ENCODE measurements around the gene PRSS53.

The PRSS53 gene

DNA sequence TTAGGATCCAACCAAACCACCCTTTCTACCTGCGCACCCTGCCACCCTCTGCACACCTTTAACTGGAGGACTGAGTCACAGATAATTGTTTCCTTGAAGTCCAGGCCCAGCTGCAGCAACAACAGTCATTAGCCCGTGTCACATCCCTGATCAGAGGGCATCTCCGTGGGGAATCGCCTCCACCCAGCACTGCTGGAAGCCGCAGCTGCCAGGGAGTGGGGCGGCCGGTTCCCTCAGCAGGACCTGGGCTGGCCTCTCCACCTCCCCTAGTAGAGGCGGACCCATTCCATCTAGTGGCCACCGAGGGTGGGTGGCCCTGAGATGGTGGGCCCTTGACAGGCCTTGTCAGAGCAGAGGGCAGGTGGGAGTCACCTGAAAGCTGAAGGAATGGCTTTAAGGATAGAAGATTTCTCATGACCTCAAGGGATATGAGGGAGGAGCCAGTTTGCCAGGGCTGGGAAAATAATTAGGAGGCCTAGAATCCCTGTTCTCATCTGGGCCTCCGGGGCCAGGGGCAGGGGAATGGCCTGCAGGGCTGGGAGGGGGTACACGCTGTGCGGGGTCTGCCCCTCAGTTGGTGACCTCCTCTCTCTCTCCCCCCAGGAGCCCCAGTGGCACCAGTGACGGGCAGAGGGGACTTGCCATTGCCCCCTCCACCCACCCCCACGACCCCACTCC lies 6.2 kb downstream of the PRSS53 start:
- no peak overlapping the region for H3K27ac ChIP-seq (ENCODE audit: low read length)
- no peaks in the 10 kb centered on the region for H3K9me2 ChIP-seq (replicated peaks; ENCODE audit: insufficient read depth, low read length)
- no peak overlapping the region for H3K4me2 ChIP-seq (ENCODE audit: low read depth, low read length)
- H3K36me3 ChIP-seq (replicated peaks; ENCODE audit: insufficient read depth, low read length), result no peaks in the 10 kb centered on the region
- peaks cover 28% of the 10 kb centered on the region for H3K79me2 ChIP-seq (ENCODE audit: low read length)
- no peak overlapping the region for H2AFZ ChIP-seq (ENCODE audit: low read length)
- H3K9me3 ChIP-seq (replicated peaks; ENCODE audit: insufficient read depth, low read length), result no peaks in the 10 kb centered on the region
- no peaks in the 10 kb centered on the region for H4K20me1 ChIP-seq (ENCODE audit: insufficient read depth, low read length)
- no peaks in the 10 kb centered on the region for H3K4me1 ChIP-seq (ENCODE audit: low read length)
- H3K9ac ChIP-seq (ENCODE audit: low read length), result no peak overlapping the region
- 0 out of 2 replicates have a peak, but pooled peaks cover 4% of the 10 kb centered on the region for H3F3A ChIP-seq (ENCODE audit: insufficient read depth, low read length)
- TF ChIP-seq EZH2 (optimal IDR thresholded peaks at IDR 0.05; ENCODE audit: low read depth, low read length), result no peak
- TF ChIP-seq, protein P1, sequence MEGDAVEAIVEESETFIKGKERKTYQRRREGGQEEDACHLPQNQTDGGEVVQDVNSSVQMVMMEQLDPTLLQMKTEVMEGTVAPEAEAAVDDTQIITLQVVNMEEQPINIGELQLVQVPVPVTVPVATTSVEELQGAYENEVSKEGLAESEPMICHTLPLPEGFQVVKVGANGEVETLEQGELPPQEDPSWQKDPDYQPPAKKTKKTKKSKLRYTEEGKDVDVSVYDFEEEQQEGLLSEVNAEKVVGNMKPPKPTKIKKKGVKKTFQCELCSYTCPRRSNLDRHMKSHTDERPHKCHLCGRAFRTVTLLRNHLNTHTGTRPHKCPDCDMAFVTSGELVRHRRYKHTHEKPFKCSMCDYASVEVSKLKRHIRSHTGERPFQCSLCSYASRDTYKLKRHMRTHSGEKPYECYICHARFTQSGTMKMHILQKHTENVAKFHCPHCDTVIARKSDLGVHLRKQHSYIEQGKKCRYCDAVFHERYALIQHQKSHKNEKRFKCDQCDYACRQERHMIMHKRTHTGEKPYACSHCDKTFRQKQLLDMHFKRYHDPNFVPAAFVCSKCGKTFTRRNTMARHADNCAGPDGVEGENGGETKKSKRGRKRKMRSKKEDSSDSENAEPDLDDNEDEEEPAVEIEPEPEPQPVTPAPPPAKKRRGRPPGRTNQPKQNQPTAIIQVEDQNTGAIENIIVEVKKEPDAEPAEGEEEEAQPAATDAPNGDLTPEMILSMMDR (IDR thresholded peaks at IDR 0.05; ENCODE audit: low read length), result no peak
- no peak for TF ChIP-seq EZH2phosphoT487 (IDR thresholded peaks at IDR 0.05; ENCODE audit: low read length)
- no peaks in the 10 kb centered on the region for H3K27me3 ChIP-seq (replicated peaks; ENCODE audit: insufficient read depth, low read length)
- no peak overlapping the region for H3K4me3 ChIP-seq (ENCODE audit: low read length)
- DNase-seq, result no peak

DNA sequence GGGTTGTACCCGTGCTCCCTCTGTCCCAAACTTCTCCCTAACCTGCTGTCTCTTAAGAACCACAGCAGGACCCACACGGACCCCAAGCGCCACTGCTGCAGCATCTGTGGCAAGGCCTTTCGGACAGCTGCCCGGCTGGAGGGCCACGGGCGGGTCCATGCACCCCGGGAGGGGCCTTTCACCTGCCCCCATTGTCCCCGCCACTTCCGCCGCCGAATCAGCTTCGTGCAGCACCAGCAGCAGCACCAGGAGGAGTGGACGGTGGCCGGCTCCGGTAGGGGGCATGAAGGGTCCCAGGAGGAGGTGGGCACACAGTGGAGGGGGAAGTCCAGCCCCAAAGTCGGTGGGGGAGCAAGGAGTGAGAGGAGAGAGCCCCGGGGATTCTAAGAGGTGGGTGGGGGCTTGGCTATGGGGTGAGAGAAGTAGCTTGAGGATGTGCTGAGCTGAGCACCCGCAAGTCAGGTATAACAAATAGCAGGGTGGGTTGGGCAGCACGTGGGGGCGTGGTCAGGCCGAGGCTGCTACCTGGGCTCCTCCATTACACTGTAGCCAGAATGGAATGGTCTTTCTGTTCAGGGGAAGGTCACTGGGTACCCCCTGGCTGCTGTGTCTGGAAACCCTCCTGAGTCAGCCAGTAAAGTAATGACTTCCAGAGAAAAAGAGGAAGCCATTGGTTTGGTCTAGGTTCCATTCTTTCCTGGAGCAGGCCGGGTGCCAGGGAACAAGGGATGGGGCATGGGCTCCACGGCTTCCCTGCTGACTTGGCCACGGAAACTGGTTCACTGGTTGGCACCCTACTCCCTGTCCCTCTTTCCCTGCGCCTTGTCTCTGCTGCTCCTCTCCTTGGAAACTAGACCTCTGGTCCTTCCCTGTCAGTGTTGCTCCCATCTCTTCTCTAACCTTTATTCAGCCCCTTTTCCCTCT lies 7.1 kb downstream of the PRSS53 start:
- Histone ChIP-seq H3K36me3 (replicated peaks; ENCODE audit: insufficient read depth, low read length) (no peaks in the 10 kb centered on the region), H3K79me2 (ENCODE audit: low read length) (peaks cover 36% of the 10 kb centered on the region), H3K9ac (ENCODE audit: low read length) (no peak overlapping the region), H3K27me3 (replicated peaks; ENCODE audit: insufficient read depth, low read length) (no peaks in the 10 kb centered on the region), H3F3A (ENCODE audit: insufficient read depth, low read length) (0 out of 2 replicates have a peak, but pooled peaks cover 4% of the 10 kb centered on the region), H3K9me3 (replicated peaks; ENCODE audit: insufficient read depth, low read length) (no peaks in the 10 kb centered on the region), H3K27ac (ENCODE audit: low read length) (no peak overlapping the region), H3K9me2 (replicated peaks; ENCODE audit: insufficient read depth, low read length) (no peaks in the 10 kb centered on the region), H3K4me2 (ENCODE audit: low read depth, low read length) (no peak overlapping the region), H3K4me1 (ENCODE audit: low read length) (no peaks in the 10 kb centered on the region), H4K20me1 (ENCODE audit: insufficient read depth, low read length) (no peaks in the 10 kb centered on the region), H2AFZ (ENCODE audit: low read length) (no peak overlapping the region), H3K4me3 (ENCODE audit: low read length) (no peak overlapping the region)
- DNase-seq, result no peak
- TF ChIP-seq EZH2 (optimal IDR thresholded peaks at IDR 0.05; ENCODE audit: low read depth, low read length) (no peak), EZH2phosphoT487 (IDR thresholded peaks at IDR 0.05; ENCODE audit: low read length) (no peak)
- TF ChIP-seq, protein P1 (IDR thresholded peaks at IDR 0.05; ENCODE audit: low read length), result no peak

DNA sequence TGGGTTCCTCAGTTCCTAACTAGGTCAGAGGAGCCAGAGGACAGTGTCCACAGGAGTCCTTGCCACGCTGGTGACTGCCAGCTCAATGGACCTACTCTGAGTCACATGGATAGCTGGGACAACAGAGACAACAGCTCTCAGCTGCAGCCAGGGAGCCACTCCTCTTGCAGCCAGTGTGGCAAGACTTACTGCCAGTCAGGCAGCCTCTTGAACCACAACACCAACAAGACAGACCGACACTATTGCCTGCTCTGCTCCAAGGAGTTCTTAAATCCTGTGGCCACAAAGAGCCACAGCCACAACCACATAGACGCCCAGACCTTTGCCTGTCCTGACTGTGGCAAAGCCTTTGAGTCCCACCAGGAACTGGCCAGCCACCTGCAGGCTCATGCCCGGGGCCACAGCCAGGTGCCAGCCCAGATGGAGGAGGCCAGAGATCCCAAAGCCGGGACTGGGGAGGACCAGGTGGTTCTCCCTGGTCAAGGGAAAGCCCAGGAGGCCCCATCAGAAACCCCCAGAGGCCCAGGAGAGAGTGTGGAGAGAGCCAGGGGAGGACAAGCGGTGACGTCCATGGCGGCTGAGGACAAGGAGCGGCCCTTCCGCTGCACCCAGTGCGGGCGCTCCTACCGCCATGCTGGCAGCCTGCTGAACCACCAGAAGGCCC lies 7.9 kb downstream of the PRSS53 start:
- no peaks in the 10 kb centered on the region for H4K20me1 ChIP-seq (ENCODE audit: insufficient read depth, low read length)
- no peak overlapping the region for H3K27ac ChIP-seq (ENCODE audit: low read length)
- H3K4me1 ChIP-seq (ENCODE audit: low read length), result no peaks in the 10 kb centered on the region
- 0 out of 2 replicates have a peak, but pooled peaks cover 4% of the 10 kb centered on the region for H3F3A ChIP-seq (ENCODE audit: insufficient read depth, low read length)
- H3K4me2 ChIP-seq (ENCODE audit: low read depth, low read length), result no peak overlapping the region
- no peaks in the 10 kb centered on the region for H3K9me3 ChIP-seq (replicated peaks; ENCODE audit: insufficient read depth, low read length)
- no peak overlapping the region for H3K4me3 ChIP-seq (ENCODE audit: low read length)
- H3K79me2 ChIP-seq (ENCODE audit: low read length), result peaks cover 45% of the 10 kb centered on the region
- no peaks in the 10 kb centered on the region for H3K9me2 ChIP-seq (replicated peaks; ENCODE audit: insufficient read depth, low read length)
- TF ChIP-seq EZH2phosphoT487 (IDR thresholded peaks at IDR 0.05; ENCODE audit: low read length) (no peak), EZH2 (optimal IDR thresholded peaks at IDR 0.05; ENCODE audit: low read depth, low read length) (no peak)
- TF ChIP-seq, protein P1 (IDR thresholded peaks at IDR 0.05; ENCODE audit: low read length), result no peak
- no peaks in the 10 kb centered on the region for H3K27me3 ChIP-seq (replicated peaks; ENCODE audit: insufficient read depth, low read length)
- DNase-seq, result no peak
- H2AFZ ChIP-seq (ENCODE audit: low read length), result no peak overlapping the region
- H3K36me3 ChIP-seq (replicated peaks; ENCODE audit: insufficient read depth, low read length), result no peaks in the 10 kb centered on the region
- H3K9ac ChIP-seq (ENCODE audit: low read length), result no peak overlapping the region
